Aorta (tissue), 5 donors: ENCODE results near the gene UTP14A. TPM values are rescaled to one million over a fixed set of nuclear protein-coding genes. Genes with fewer than 3 reads are reported as not detected.
A peak's percentile ranks its signal among the peaks of the same experiment; 100 is the strongest.

Experiments used
- ATAC-seq: fragments of 200-7000 bp; cut with Tn5 transposase; one replicate; pipeline ENCODE4 v1.9.1; 2022; ENCODE audit warnings: moderate library complexity; ENCODE audit not compliant: low FRiP score
- DNase-seq, 2 donors: peaks; one replicate each; pipeline ENCODE4 v3.0.0-alpha.2; 2020
- H3K27ac ChIP-seq, 2 donors: one replicate each; pipeline ENCODE4 v1.5.1; 2013; ENCODE audit warnings: low read length in 2 of 2, mild to moderate bottlenecking in 2 of 2, moderate library complexity in 2 of 2, control low read depth in 1 of 2, inconsistent platforms in 1 of 2, low read depth in 1 of 2
- H3K27me3 ChIP-seq, 2 donors: one replicate each; pipeline ENCODE4 v1.6.1; 2013; ENCODE audit warnings: control low read depth in 1 of 2, low read length in 1 of 2, mild to moderate bottlenecking in 1 of 2, moderate library complexity in 1 of 2; ENCODE audit not compliant: insufficient read depth in 2 of 2, control insufficient read depth in 1 of 2
- H3K36me3 ChIP-seq, 2 donors: one replicate each; pipeline ENCODE4 v1.6.1; 2013; ENCODE audit warnings: control low read depth in 1 of 2, low read length in 1 of 2, mild to moderate bottlenecking in 1 of 2; ENCODE audit not compliant: insufficient read depth in 2 of 2, control insufficient read depth in 1 of 2
- H3K4me1 ChIP-seq, 2 donors: one replicate each; pipeline ENCODE4 v1.6.1; 2013; ENCODE audit warnings: low read length in 2 of 2, control low read depth in 1 of 2, mild to moderate bottlenecking in 1 of 2, moderate library complexity in 1 of 2; ENCODE audit not compliant: insufficient read depth in 2 of 2, control insufficient read depth in 1 of 2
- H3K4me3 ChIP-seq, 2 donors: one replicate each; pipeline ENCODE4 v1.5.1; 2013; ENCODE audit warnings: low read length in 2 of 2, control low read depth in 1 of 2, mild to moderate bottlenecking in 1 of 2
- H3K9me3 ChIP-seq: one replicate; pipeline ENCODE4 v1.6.1; 2013; ENCODE audit warnings: mild to moderate bottlenecking, low read length; ENCODE audit not compliant: control insufficient read depth
- WGBS, 2 donors: extraction: QIAGEN DNeasy Blood & Tissue Kit; methylation state at CpG; one replicate each; pipeline ENCODE4 v1.1.7; 2013; 5-methylcytosine and 5-hydroxymethylcytosine counted together
- intact Hi-C, 2 donors: fragments of 100-400 bp; cut with DNase I; formaldehyde crosslinking; loops; one replicate each; pipeline versions ENCODE4 v1.14.2 to v1.15.0; 2022
- polyA plus RNA-seq, 2 donors: library from polyadenylated mRNA; stranded (reverse); fragments of 200-250 nt; gene quantifications; one replicate each; pipeline ENCODE4 v1.2.3, GENCODE V29; 2013
- total RNA-seq, 2 donors: library from RNA; stranded (reverse); fragmentation: NEBNext Ultra II Directional; extraction: Animal tissue kit (Norgen Biotek cat#: 25700); gene quantifications; one replicate each; pipeline ENCODE4 v1.2.1, GENCODE V29; 2021
- donor health status: healthy with polysubstance abuse.
- donor health status: Bipolar disorder and iron deficiency.
- donor health status: DM: no; HTN: no; CAD: no.
- donor health status: DM: no; HTN: no; CAD: no.
- donor health status: DM: yes; HTN: yes; CAD: no.

Gene UTP14A
- total and polyA plus RNA-seq, 4 donors, result 8.1 to 13.6 (median 12.4) TPM

DNA sequence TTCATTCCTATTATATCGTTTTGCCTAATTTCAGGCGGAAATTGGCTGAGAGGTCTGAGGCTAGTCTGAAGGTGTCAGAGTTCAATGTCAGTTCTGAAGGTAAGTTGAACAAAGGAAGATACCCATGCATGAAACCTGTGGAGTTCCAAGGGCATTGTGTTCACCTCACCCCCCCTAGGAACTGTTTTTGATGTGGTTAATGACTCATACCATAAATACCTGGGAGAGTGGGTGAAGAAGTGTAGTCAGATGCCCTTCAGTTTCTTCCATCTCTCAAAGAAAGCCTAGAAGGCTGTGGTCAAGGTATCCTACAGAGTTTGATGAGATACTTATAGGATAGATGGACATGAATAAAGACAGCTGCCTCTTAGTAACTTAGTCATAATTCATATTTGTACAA, 2.7 kb downstream of the UTP14A start:
- intact Hi-C loops, result no loop called here
- H3K27ac ChIP-seq, result no peak overlapping the region
- H3K36me3 ChIP-seq, result no peaks in the 10 kb centered on the region
- H3K4me3 ChIP-seq, result no peak overlapping the region
- no peak for DNase-seq
- 89 to 93% methylated on average over 2 of the region's 2 CpGs for WGBS, 2 donors
- no peak for ATAC-seq
- no peaks in the 10 kb centered on the region for H3K9me3 ChIP-seq
- H3K27me3 ChIP-seq, result no peaks in the 10 kb centered on the region
- H3K4me1 ChIP-seq, result no peaks in the 10 kb centered on the region

DNA sequence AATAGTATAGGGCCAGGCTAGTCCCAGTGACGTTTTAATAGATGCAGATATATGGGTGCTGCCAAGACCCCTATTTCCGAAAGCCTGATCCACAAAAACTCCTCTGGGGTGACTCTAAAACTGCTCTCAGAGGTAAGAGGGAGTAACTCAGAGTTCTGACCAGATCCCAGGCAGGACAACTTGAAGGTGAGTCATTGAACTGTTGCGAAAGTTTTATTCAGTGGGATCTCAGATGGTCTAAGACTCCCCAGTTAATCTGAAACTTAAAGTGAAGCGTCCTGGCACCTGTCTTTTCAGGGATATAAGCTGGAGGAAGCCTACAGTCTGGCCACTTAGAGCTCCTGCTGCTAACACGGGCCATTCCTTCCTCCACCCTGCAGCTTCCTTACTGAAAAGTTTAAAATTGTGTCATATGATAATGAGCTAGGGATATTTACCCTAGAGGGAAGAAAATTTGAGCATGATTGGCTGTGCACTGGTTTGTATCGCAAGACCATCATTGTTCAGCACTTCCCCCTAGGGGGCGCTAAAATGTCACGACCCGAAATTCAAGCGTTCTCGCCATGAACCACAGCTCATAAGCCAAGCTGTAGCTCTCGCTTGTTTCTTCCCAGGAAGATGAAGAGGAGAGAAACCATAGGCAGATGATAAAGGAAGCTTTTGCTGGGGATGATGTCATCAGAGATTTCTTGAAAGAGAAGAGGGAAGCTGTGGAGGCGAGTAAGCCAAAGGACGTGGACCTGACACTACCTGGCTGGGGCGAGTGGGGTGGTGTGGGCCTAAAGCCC, 19.5 kb downstream of the UTP14A start:
- H3K4me1 ChIP-seq, result no peaks in the 10 kb centered on the region
- WGBS, 2 donors, result 29 to 36% methylated on average over 13 to 15 of the region's 15 CpGs
- no peak overlapping the region for H3K4me3 ChIP-seq
- intact Hi-C loops, result loop anchor here (2.0 to 5.0 kb wide), 2 partner anchors 103 to 132 kb away; no protein-coding TSS in a partner anchor
- H3K27me3 ChIP-seq, result no peaks in the 10 kb centered on the region
- ATAC-seq (peak; percentile 83), DNase-seq (peak; percentile 75 to 80)
- H3K9me3 ChIP-seq, result no peaks in the 10 kb centered on the region
- no peak overlapping the region for H3K27ac ChIP-seq
- no peaks in the 10 kb centered on the region for H3K36me3 ChIP-seq

DNA sequence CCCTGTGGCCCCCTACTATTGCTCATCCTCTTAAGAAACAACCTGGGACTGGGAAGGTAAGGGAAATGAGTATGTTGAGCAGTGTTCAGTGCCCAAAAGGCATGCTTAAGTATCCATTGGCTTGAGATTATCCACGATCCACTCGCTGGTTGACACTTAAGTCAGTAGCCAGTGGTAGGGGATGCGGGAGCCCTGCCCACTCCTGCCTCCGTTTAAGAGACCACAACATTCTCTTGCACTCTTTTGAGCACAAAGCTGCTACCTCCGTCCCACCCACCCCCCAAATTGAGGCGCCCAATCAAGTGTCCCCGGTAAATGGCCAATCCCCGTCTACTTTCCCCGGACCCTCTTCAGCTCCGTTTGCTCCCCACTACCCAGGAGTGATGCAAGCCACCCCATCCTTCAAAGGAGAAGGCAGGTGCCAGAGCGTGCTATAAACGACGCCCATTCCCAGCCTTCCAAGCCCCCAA, 25.0 kb downstream of the UTP14A start:
- no peaks in the 10 kb centered on the region for H3K4me1 ChIP-seq
- no peak for ATAC-seq
- DNase-seq, result no peak
- H3K27me3 ChIP-seq, result no peaks in the 10 kb centered on the region
- no peaks in the 10 kb centered on the region for H3K9me3 ChIP-seq
- 4 to 20% methylated on average over 13 of the region's 13 CpGs for WGBS, 2 donors
- H3K4me3 ChIP-seq, result peak overlapping the region in 1 of 2 donors; percentile 4
- peak overlapping the region in 1 of 2 donors; percentile 94 for H3K27ac ChIP-seq
- H3K36me3 ChIP-seq, result no peaks in the 10 kb centered on the region
- intact Hi-C loops, result loop anchor here (2.0 to 5.0 kb wide), 2 partner anchors 51 to 130 kb away; partner anchors contain the start of gene BCORL1 (in 1 of the 2)

DNA sequence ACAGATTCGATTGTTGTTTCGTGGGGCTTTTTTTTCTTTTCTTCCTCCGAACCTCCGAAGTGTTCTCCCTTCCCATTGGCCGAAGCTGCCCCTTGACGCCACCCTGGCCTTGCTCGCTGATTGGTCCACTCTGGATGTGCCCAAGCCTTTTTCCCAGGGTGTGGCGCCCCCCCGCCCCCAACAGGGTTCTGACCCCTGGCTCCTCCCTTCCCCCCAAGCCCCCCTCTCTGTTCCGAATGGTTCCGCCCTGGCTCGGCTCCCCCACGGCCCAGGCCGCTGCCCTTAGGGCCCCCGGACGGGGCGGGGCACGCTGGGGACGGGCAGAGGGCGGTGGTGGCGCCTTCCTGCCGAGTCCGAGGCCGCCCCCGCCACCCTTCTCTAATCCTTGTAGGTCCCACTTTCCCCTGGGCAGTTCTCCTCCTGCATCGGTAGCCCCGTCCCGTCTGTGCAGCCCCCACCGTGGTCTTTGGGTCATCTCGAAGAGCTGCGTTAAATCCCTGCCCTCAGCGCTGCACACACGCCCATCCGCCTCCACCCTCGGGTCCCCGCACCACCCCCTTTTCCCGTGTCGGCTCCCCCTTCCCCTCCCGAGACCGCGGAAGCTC, 25.5 kb downstream of the UTP14A start:
- Histone ChIP-seq H3K27ac (peak overlapping the region in 1 of 2 donors; percentile 94), H3K36me3 (no peaks in the 10 kb centered on the region), H3K4me1 (no peaks in the 10 kb centered on the region), H3K9me3 (no peaks in the 10 kb centered on the region), H3K27me3 (no peaks in the 10 kb centered on the region), H3K4me3 (peak overlapping the region; percentile 11 to 60)
- intact Hi-C loops, result loop anchor here (1.0 to 5.0 kb wide), 3 partner anchors 51 to 129 kb away; partner anchors contain the start of gene BCORL1 (in 2 of the 2)
- 1 to 35% methylated on average over 30 to 41 of the region's 41 CpGs for WGBS, 2 donors
- ATAC-seq, result peak; percentile 95
- peak; percentile 95 for DNase-seq

DNA sequence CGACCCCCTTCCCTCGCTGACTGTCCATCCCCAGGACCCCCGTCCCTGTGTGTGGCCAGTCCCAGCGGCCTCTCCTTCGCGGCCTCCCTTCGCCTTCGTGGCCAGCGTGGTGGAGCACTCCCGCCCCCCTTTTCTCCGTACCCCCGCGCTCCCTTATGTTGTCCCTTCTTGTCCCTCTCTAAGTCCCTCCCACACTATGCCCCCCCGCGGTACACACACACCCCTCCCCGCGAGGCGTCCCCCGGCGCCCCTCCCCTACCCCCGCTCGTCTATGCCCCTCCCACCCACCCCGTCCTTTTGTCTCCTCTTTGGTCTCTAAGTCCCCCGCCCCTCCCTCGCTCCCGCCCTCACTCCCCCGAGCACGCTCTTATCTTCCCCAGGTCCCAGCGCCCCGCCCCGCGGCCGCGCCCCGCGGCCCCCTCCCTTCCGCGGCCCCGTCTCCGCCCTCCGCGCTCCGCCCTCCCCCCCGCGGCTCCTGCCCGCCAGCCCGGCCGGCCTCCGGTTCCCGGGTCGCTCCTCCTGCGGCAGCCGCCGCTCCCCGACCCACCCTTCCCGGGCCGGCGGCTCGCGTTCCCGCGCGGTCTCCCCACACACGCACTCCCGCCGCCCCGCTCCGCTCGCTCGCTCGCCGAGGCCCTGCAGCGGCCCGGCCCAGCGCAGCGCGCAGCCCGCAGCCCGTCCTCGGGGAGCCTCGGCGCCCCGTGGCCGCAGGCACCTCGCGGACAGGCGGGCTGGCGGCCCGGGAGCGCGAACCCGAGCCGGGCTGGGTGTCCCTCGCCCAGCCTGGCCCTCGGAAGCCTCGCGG, 26.3 kb downstream of the UTP14A start:
- intact Hi-C loops, result loop anchor here (1.0 to 5.0 kb wide), 2 partner anchors 50 kb away; partner anchors contain the start of gene BCORL1 (in 2 of the 2)
- WGBS, 2 donors, result 2 to 31% methylated on average over 74 to 97 of the region's 97 CpGs

DNA sequence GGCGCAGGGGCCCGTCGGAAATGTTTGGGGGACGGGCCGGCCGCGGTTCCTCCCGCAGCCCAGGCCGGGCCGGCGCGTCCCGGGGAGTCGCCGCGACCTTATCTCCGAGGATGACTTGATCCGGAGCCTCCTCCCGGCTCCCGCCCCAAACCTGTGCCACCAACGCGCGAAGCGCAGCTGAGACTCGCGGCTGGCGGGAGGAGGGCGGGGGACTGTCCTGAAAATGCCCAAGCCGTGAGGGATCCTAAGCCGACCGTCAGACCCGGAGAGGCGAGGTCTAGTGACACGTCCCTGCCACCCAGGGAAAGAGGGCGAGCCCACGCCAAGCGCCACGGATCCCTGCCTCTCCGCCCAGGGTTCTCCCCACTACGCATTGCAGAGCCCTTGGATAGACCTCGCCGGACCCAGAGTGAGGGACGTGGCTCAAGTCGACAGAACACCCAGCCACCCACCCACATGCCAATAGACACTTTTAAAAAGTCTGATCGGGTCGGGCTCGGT, 26.9 kb downstream of the UTP14A start:
- Histone ChIP-seq H3K27me3 (no peaks in the 10 kb centered on the region), H3K4me1 (no peaks in the 10 kb centered on the region), H3K36me3 (no peaks in the 10 kb centered on the region), H3K9me3 (no peaks in the 10 kb centered on the region), H3K4me3 (peak overlapping the region in 1 of 2 donors; percentile 54), H3K27ac (no peak overlapping the region)
- intact Hi-C loops, result loop anchor here (1.0 to 5.0 kb wide), 2 partner anchors 49 kb away; partner anchors contain the start of gene BCORL1 (in 2 of the 2)
- 1 to 36% methylated on average over 45 to 47 of the region's 47 CpGs for WGBS, 2 donors
- ATAC-seq (peak; percentile 3), DNase-seq (peak; percentile 58 to 76)

More for the DNA sequence above, 26.3 kb downstream of the UTP14A start:
- H3K36me3 ChIP-seq, result no peaks in the 10 kb centered on the region
- DNase-seq (peak; percentile 93 to 94), ATAC-seq (peak; percentile 92)
- H3K4me3 ChIP-seq, result peak overlapping the region; percentile 11 to 60
- no peaks in the 10 kb centered on the region for H3K27me3 ChIP-seq
- no peaks in the 10 kb centered on the region for H3K9me3 ChIP-seq
- H3K4me1 ChIP-seq, result no peaks in the 10 kb centered on the region
- H3K27ac ChIP-seq, result peak overlapping the region in 1 of 2 donors; percentile 53

DNA sequence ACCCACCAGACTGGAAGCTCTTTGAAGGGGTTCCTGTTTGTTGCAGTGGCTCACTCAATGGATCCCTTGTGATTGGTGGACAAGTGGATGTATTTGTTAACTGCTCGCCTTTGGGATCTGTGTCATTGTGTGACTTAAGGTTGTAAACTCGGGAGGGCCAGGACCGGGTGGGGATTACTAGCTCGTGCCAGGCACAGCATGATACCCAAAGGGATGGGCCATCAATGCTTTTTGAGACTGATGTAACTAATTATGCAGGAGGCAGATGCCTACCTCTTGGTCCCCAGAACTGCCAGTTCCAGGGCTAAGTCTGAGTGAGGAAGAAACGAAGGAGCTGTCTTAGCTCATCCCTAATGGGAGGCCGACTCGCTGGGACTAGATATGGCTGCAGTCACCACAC, 27.7 kb downstream of the UTP14A start:
- intact Hi-C loops, result loop anchor here in 1 of 2 donors (5.0 kb wide), 1 partner anchor 49 kb away; the partner anchor contains the start of gene BCORL1
- no peak overlapping the region for H3K4me3 ChIP-seq
- H3K27me3 ChIP-seq, result no peaks in the 10 kb centered on the region
- H3K4me1 ChIP-seq, result no peaks in the 10 kb centered on the region
- no peak for ATAC-seq
- DNase-seq, result no peak
- H3K36me3 ChIP-seq, result no peaks in the 10 kb centered on the region
- H3K9me3 ChIP-seq, result no peaks in the 10 kb centered on the region
- no peak overlapping the region for H3K27ac ChIP-seq
- 44 to 55% methylated on average over 7 of the region's 7 CpGs for WGBS, 2 donors

DNA sequence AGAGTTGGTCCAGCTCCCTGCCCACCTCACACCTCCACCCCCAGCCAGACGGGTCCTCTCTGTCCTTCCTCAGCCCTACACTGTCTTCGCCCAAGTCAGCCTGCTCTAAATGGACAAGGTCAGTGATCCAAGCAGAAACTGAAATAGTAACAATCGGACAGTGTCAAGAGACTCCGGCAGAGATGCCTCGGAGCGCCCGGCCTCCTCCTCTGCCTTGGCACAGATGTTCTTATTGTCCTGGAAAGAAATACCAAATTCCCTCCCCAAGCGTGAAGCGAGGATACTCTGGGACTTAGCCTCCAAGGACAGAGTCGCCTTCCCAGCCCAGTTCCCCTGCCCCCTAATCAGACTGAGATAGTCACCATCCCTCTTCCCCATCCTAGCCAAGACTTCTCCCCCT, 28.5 kb downstream of the UTP14A start:
- H3K4me1 ChIP-seq, result no peaks in the 10 kb centered on the region
- intact Hi-C loops, result loop anchor here in 1 of 2 donors (5.0 kb wide), 1 partner anchor 48 kb away; the partner anchor contains the start of gene BCORL1
- no peaks in the 10 kb centered on the region for H3K27me3 ChIP-seq
- no peak for DNase-seq
- H3K4me3 ChIP-seq, result no peak overlapping the region
- no peaks in the 10 kb centered on the region for H3K36me3 ChIP-seq
- 61 to 65% methylated on average over 10 of the region's 10 CpGs for WGBS, 2 donors
- no peak overlapping the region for H3K27ac ChIP-seq
- no peak for ATAC-seq
- H3K9me3 ChIP-seq, result no peaks in the 10 kb centered on the region
